Mesenteric fat pad (tissue), 1 donor: ENCODE measurements around the gene FOLR2. TPM values are rescaled to one million over a fixed set of nuclear protein-coding genes. Genes with fewer than 3 reads are reported as not detected.

Source experiments
- DNase-seq: peaks from one replicate; pipeline ENCODE4 v3.0.0-alpha.2; 2020; ENCODE audit warnings: low spot score
- total RNA-seq: library from RNA; stranded (reverse); fragmentation: NEBNext Ultra II Directional; extraction: Animal tissue kit (Norgen Biotek cat#: 25700); gene quantifications from one replicate; pipeline ENCODE4 v1.2.1, GENCODE V29; 2021
- donor health status: DM: yes; HTN: yes; CAD: no.

Gene FOLR2
- total RNA-seq, 1 donor from 2014 or later = 77.3 TPM

DNA sequence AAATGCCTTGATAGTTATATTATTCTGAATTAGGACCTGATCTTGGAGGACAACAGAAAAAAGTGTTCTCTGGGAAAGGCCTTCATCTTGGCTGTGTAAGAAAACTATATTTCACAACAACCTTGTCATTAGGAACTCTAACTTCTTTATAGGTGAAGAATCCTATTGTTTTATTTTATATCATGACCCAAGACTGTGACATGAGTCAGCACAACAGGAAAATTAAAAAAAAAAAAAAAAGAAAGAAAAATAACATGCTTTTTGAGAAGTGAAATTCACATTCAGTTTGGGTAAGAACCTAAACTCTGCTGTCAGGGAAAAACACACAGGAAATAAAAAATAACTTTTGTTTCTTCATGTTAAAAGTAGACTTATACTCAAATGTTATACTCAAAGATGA is 11.7 kb upstream of the FOLR2 start:
- no peak for DNase-seq

- peak; percentile 22 for DNase-seq
Measured at GRCh38 chr11:72206794-72207193, 9.8 kb upstream of the FOLR2 start.

GRCh38 chr11:72208281-72208680 is 8.3 kb upstream of the FOLR2 start:
- no peak for DNase-seq

DNA sequence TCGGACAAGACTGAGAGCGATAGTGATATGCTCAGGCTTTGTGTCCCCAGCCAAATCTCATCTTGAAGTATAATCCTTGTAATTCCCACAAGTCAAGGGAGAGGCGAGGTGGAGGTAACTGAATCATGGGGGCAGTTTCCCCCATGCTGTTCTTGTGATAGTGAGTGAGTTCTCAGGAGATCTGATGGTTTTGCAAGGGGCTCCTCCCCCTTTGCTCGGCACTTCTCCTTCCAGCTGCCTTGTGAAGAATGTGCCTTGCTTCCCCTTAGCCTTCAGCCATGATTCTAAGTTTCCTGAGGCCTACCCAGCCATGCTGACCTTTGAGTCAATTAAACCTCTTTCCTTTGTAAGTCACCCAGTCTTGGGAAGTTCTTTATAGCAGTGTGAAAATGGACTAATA is 7.5 kb upstream of the FOLR2 start:
- DNase-seq = peak; percentile 16

- DNase-seq = peak; percentile 22
Measured at GRCh38 chr11:72217841-72218240, 1.2 kb downstream of the FOLR2 start.

DNA sequence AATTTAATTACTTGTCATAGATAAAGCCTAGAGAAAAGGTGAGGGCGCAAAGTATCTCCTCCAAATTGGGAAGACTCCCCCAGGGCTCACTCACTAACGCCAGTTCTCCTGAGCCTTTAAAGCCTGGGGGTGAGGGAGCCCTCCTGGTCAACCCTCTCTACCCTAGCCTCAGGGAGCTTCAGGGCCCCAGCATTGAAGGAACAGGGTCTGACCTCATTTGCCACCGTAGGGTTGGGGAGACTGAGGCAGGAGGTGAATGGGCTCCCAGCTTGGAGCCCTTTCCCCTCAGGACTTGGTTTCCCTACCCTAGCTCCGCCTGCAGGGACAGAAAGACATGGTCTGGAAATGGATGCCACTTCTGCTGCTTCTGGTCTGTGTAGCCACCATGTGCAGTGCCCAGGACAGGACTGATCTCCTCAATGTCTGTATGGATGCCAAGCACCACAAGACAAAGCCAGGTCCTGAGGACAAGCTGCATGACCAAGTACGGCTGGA is 1.7 kb downstream of the FOLR2 start:
- DNase-seq = peak; percentile 8

DNA sequence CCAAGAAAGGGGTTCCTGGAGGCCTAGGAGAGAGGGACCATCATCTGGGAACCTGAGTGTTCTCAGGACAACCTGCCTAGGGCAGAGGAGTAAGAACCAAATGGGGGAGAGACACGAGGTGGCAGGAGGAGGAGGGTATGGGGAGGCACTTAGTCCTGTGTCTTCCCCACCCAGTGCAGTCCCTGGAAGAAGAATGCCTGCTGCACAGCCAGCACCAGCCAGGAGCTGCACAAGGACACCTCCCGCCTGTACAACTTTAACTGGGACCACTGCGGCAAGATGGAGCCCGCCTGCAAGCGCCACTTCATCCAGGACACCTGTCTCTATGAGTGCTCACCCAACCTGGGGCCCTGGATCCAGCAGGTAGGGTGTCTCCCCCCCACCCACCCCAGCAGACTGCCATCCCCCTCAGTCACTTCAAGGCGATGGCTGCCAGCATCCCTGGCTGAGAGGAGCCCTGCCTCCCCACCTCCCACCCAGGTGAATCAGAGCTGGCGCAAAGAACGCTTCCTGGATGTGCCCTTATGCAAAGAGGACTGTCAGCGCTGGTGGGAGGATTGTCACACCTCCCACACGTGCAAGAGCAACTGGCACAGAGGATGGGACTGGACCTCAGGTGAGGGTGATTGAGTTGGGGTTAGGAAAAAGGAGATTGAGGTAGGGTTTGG is 4.2 kb downstream of the FOLR2 start:
- peak; percentile 59 for DNase-seq

GRCh38 chr11:72221386-72222075 is 4.9 kb downstream of the FOLR2 start:
- DNase-seq = peak; percentile 78

- peak; percentile 81 for DNase-seq
Measured at GRCh38 chr11:72222106-72222891, 5.7 kb downstream of the FOLR2 start.

- peak; percentile 96 for DNase-seq
Measured at GRCh38 chr11:72222907-72223614, 6.5 kb downstream of the FOLR2 start.

DNA sequence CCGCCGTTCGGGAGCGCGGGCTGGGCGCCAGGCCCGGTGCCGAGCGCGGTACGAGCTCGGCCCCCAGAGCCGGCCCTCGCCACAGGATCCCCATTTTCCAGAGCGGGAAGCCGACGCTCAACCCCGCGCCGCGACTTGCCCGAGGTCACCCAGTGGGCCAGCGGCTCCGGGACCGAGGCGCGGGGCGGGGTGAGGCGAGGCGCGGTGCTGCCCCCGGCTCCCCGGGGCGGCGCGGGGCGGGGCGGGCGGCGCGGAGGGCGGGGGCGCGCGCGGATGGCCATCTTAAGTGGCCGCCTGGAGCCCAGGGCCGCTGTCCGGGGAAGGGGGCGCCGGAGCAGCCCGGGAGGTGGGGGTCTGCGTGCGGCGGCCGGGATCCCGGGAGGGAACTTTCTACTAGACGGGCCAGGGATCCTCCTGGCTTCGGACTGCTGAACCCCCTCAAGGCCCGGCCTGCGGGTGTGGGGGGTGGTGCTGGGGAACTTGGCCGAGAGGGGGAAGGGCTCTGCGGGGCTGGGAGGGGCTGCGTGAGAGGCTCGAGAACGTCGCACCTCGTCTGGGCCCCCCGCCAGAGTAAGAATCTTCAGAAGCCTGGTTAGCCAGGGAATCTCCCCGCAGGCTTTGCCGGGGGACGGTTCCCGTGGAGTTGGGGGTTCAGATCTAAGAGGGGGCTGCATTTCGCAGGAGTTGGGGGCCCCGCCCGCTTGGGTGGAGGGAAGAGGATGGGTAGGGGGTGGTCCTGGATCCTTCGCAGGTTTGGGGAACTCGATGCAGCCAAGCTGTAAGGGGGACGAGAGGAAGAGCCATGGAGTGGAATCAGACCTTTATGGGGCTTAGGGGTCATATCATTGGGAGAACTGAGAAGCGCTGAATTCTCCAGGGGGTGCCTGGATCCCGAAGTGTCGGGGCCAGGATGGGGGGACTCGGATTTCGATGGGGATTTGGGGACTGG is 7.3 kb downstream of the FOLR2 start:
- DNase-seq = peak; percentile 92

GRCh38 chr11:72224564-72225410 is 8.2 kb downstream of the FOLR2 start, which contains the start of gene INPPL1:
Gene INPPL1, plus strand, starts transcription at chr11:72224767. Its CDS starts 218 bp downstream, at chr11:72224985.
- DNase-seq = peak; percentile 91

- DNase-seq = peak; percentile 77
Measured at GRCh38 chr11:72225411-72225951, 8.9 kb downstream of the FOLR2 start.

DNA sequence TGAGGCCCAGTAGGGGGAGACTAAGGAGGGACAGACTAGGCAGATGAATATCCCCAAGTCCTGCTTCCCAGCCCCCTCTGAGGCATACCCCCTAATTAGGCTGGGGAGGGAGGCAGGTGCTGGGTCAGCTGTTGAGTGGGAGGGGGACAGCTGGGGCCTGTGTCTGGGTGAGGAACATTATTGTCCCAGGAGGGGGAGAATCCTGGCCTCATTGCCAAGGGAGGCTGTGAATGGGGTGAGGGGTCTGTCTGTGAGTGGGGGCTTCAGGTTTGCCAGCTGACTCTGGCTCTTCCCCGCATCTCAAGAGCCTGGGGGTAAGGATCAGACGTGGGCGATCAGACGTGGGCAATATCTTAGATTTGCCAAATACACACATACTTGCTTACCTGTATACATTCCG is 10.1 kb downstream of the FOLR2 start:
- peak; percentile 49 for DNase-seq

DNA sequence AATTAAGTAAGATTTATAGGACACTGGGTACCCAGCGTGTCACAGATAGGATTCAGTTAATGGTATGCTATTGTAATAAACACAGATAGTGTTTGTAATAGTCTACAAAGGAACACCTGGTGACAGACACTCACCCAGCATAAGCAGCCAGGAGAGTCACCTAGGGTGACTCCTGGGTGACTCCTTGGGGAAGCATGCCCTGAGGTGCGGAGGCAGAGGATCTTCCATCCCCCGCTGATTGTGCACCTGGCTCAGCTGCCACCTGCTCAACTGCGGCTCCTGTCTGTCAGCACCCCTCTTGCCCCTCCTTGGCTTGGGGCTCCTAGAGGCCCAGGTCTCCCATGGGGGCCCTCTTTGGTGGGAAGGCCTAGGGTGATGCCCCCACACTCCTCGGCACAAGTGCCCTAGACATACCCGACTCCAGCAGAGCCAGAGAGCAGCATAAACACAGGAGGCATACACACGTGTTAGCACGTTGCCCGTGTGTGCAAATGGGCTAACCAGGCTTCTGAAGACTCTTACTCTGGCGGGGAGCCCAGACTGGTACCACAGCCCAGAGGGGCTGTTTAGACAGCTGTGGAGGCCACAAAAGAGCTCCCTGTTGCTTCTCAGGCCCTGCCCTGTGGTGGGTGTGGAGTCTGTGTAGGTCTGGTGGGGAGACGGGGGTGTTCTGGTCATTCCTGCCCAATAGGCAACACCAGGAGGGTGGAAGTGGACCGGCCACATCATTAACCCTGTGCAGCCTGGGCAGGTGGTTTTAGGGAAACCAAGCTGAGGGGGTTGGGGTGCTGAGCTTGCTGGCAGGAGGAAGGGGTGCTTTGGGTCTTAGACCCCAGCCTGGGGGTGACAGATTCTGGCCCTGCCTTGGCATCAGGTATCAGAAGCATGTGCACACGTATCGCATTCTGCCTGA is 11.0 kb downstream of the FOLR2 start:
- DNase-seq = peak; percentile 87

DNA sequence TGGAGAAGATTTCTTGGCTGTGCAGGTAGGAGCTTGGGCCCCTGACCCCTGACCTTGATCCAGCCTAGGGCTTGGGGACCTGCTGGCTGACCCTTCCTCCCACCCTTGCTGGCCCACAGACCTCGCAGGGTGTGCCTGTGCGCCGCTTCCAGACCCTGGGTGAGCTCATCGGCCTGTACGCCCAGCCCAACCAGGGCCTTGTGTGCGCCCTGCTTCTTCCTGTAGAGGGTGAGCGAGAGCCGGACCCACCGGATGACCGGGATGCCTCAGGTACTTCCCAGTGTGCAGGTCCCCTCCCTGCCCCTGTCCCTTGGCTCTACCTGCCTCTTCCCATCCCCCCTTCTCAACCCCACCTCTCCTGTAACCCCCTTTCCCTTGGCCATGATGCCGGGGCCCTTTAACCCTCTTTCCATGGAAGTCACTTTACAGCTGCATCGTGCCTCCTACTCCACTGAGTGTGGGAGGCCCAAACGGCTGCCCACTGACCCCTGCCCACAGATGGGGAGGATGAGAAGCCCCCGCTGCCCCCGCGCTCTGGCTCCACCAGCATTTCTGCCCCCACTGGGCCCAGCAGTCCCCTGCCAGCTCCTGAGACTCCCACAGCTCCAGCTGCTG is 11.7 kb downstream of the FOLR2 start:
- DNase-seq = peak; percentile 88

DNA sequence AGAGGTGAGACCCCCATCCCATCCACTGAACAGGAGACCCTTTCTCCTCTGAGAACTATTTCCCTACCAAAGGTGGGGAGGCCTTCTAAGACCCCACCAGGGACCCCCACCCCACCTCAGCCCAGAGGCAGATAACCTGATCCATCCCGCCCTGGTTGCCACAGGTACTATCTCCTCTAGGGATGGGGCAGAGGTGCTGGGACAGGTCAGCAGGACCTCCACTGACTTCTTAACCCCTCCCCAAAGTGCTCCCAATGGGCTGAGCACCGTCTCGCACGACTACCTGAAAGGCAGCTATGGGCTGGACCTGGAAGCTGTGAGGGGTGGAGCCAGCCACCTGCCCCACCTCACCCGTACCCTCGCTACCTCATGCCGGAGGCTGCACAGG is 12.2 kb downstream of the FOLR2 start:
- peak; percentile 82 for DNase-seq
